OCI-M1 (cell line): ENCODE measurements around the gene ANXA5.

Experiments
- DNase-seq: peaks from one replicate; lab custom pipeline; 2025; lab: John Stamatoyannopoulos, UW

ANXA5 gene

DNA sequence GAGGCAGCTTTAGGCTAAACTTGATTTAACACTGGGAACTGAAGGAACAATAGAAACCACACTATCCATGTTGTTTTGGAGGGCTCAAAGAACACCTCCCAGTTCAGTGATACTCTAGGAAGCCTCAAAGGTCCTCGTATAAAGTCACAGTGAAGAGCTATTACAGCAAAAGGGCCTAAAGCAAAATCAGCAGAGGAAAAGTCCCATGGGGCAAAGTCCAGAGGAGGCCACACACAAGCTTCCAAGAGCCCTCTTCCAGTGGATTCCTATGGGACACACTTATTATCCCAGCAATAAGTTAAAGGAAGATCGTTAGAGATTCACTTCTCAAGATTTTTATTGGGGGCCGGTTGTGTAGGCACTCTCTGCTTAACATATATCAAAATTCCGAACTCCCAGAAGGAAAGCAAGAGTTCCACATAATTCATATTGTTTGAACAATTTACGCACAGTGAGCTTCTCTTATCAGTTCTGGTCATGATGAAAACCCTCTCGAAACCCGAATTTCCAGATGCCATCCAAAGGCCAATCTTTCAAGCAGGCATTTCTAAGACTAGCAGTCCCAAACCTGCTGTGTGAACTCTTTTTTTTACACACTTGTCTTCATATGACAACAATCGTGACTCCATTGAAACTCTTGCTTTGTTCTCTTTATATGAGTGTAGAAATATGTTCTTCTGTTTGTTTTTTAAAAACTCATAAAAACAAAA, 53.7 kb downstream of the ANXA5 start:
- no peak for DNase-seq

DNA sequence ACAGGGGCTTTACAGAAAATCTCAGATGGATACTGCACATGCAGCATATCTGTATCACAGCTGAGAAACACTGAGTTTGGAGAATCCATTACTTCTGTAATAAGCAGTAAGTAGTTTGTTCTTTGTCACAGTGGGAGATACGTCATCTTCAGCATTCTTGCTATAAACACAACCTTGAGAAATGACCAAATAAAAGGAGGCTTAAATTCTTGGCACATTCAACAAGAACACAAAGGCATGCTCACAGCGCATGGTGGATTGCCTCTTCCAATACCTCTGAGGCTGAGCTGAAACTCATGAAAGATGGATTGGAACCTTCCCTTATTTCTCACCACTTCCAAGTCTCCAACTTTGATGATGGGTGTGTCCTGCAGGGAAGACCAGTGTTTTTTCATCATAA, 54.5 kb downstream of the ANXA5 start:
- DNase-seq, result no peak

DNA sequence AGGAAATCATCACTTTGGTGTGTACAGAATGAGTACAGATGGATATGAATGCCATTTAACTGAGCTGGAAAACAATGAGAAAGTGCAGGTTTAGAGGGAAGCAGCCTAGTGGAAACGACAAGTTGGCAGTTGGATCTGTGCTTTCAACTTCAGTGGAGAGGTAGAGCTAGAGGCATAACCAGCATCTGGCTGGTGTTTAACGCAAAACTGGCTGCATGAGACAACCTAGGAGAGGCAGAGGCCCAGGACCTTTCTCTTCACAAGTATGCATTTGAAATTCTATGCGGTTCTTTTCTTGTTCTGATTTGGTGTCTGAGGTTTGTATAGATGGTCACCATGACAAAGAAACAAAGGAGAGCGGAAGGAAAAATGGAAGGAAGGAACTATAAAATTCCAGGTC, 63.1 kb downstream of the ANXA5 start:
- DNase-seq, result no peak

DNA sequence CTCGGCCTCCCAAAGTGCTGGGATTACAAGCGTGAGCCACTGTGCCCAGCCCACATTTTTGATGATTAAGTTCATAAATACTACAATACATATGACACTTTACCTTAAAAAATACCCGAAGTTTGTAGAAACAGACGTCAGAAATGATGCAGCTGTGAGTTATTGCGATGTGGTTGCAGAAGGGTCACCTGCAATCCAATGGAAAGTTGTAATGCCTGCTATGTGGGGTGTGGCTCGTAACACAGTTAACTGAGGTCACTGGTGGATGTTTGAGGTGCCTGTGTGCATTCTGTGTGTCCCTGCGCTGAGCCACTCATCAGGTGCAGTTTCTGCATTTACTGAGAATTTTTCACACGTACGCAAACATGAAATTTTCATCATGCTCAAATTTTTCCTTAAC, 64.1 kb downstream of the ANXA5 start:
- no peak for DNase-seq
